Measurements from ENCODE around the gene FUT8. TPM values are rescaled to one million over a fixed set of nuclear protein-coding genes. Genes with fewer than 3 reads are reported as not detected.

Gene FUT8
- total RNA-seq, 2 donors from 2014 or later, result 9.5 to 13.5 TPM

DNA sequence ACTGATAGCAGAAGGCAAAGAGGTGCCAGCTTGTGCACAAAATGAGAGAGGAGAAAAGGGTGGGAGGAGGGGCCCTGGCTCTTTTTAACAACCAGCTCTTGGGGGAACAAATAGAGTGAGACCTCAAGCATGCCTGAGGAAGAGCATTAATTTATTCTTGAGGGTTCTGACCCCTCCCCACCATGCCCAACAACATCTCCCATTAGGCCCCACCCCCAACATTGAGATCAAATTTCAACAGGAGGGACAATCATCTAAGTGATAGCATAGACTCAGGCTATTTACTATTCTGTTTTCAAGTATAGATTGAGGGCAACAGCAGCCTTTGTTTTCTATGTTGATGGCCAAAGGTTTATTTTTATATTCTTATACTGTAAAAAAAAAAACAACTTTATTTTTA is 59.7 kb downstream of the FUT8 start:
- H3K27me3 ChIP-seq, result no peaks in the 10 kb centered on the region
- H3K27ac ChIP-seq, result no peak overlapping the region
- DNase-seq (ENCODE audit: low spot score), result no peak
- H3K36me3 ChIP-seq, result no peaks in the 10 kb centered on the region
- H3K9me3 ChIP-seq, result no peaks in the 10 kb centered on the region
- H3K4me1 ChIP-seq, result no peaks in the 10 kb centered on the region
- TF ChIP-seq, protein P1, sequence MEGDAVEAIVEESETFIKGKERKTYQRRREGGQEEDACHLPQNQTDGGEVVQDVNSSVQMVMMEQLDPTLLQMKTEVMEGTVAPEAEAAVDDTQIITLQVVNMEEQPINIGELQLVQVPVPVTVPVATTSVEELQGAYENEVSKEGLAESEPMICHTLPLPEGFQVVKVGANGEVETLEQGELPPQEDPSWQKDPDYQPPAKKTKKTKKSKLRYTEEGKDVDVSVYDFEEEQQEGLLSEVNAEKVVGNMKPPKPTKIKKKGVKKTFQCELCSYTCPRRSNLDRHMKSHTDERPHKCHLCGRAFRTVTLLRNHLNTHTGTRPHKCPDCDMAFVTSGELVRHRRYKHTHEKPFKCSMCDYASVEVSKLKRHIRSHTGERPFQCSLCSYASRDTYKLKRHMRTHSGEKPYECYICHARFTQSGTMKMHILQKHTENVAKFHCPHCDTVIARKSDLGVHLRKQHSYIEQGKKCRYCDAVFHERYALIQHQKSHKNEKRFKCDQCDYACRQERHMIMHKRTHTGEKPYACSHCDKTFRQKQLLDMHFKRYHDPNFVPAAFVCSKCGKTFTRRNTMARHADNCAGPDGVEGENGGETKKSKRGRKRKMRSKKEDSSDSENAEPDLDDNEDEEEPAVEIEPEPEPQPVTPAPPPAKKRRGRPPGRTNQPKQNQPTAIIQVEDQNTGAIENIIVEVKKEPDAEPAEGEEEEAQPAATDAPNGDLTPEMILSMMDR (IDR thresholded peaks at IDR 0.05), result no peak
- no peak overlapping the region for H3K4me3 ChIP-seq

- no peak overlapping the region for H3K4me3 ChIP-seq
- TF ChIP-seq, protein P1 (IDR thresholded peaks at IDR 0.05), result no peak
- H3K36me3 ChIP-seq, result no peaks in the 10 kb centered on the region
- H3K27me3 ChIP-seq, result no peaks in the 10 kb centered on the region
- no peaks in the 10 kb centered on the region for H3K9me3 ChIP-seq
- no peak overlapping the region for H3K27ac ChIP-seq
- H3K4me1 ChIP-seq, result no peaks in the 10 kb centered on the region
- DNase-seq (ENCODE audit: low spot score), result no peak
These were observed 63.9 kb downstream of the FUT8 start for GRCh38 chr14:65476273-65476941.

DNA sequence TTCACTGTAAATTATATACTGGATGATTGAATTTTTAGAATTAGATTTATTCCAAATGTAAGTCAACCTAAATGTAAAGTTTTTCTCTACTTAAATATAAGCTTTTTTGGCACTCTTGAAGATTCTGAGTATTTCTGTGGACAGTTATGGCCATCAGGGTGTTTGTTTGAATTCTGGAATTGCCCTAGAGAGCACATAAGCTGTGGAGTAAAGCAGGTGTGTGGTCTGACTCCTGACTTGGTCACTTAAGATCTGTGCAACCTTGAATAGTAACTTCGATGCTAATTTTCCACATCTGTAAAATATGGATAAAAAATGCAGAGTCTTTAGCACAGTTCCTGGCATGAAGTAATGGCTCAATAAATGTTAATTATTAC is 64.4 kb downstream of the FUT8 start:
- no peaks in the 10 kb centered on the region for H3K4me1 ChIP-seq
- H3K9me3 ChIP-seq, result no peaks in the 10 kb centered on the region
- no peaks in the 10 kb centered on the region for H3K36me3 ChIP-seq
- TF ChIP-seq, protein P1 (IDR thresholded peaks at IDR 0.05), result no peak
- no peak overlapping the region for H3K27ac ChIP-seq
- DNase-seq (ENCODE audit: low spot score), result no peak
- no peaks in the 10 kb centered on the region for H3K27me3 ChIP-seq
- no peak overlapping the region for H3K4me3 ChIP-seq

GRCh38 chr14:65478017-65478416 is 65.5 kb downstream of the FUT8 start:
- no peak overlapping the region for H3K4me3 ChIP-seq
- TF ChIP-seq, protein P1 (IDR thresholded peaks at IDR 0.05), result no peak
- DNase-seq (ENCODE audit: low spot score), result no peak
- no peak overlapping the region for H3K27ac ChIP-seq
- H3K9me3 ChIP-seq, result no peaks in the 10 kb centered on the region
- H3K4me1 ChIP-seq, result peaks cover 0 to 8% of the 10 kb centered on the region in 2 donors
- no peaks in the 10 kb centered on the region for H3K27me3 ChIP-seq
- no peaks in the 10 kb centered on the region for H3K36me3 ChIP-seq

DNA sequence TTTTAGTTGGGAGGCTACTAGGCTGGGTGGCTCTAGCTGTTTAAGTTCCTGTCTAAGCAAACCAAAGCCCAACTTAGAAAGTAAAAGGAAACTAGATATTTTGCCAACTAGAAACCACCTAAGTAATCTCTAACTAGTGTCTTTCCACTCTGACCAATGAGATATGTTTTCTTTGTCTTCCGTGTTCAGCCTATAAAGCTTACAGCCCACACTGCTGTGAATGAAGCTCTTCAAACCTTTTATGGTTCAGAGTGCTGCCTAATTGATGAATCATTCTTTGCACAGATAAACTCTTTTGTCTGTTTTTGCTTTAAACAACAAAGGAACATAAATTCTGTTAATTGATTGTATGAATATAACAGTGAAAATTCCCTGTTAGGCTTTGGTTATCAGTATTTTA is 66.1 kb downstream of the FUT8 start:
- H3K4me3 ChIP-seq, result no peak overlapping the region
- no peaks in the 10 kb centered on the region for H3K36me3 ChIP-seq
- H3K9me3 ChIP-seq, result no peaks in the 10 kb centered on the region
- TF ChIP-seq, protein P1 (IDR thresholded peaks at IDR 0.05), result no peak
- DNase-seq (ENCODE audit: low spot score), result no peak
- peaks cover 0 to 10% of the 10 kb centered on the region in 2 donors for H3K4me1 ChIP-seq
- no peaks in the 10 kb centered on the region for H3K27me3 ChIP-seq
- no peak overlapping the region for H3K27ac ChIP-seq

- Histone ChIP-seq H3K4me1 (peaks cover 0 to 10% of the 10 kb centered on the region in 2 donors), H3K27me3 (no peaks in the 10 kb centered on the region)
- TF ChIP-seq, protein P1 (IDR thresholded peaks at IDR 0.05), result no peak
These were observed 66.9 kb downstream of the FUT8 start for GRCh38 chr14:65479386-65479785.

More at GRCh38 chr14:65479386-65479785, 66.9 kb downstream of the FUT8 start:
- no peak overlapping the region for H3K27ac ChIP-seq
- H3K9me3 ChIP-seq, result no peaks in the 10 kb centered on the region
- no peak for DNase-seq (ENCODE audit: low spot score)
- H3K36me3 ChIP-seq, result no peaks in the 10 kb centered on the region
- no peak overlapping the region for H3K4me3 ChIP-seq
